Measurements from ENCODE around the gene PRDM15. TPM values are rescaled to one million over a fixed set of nuclear protein-coding genes. Genes with fewer than 3 reads are reported as not detected.
A peak's percentile ranks its signal among the peaks of the same experiment; 100 is the strongest.

Gene PRDM15
- total and polyA plus RNA-seq, 8 donors = 6.2 to 10.0 (median 7.3) TPM

- Histone ChIP-seq H3K36me3 (no peaks in the 10 kb centered on the region), H3K27me3 (peaks cover 13 to 68% of the 10 kb centered on the region in 2 donors), H3K27ac (no peak overlapping the region), H3K4me1 (peaks cover 0 to 4% of the 10 kb centered on the region in 2 donors), H3K4me3 (no peak overlapping the region), H3K9me3 (no peaks in the 10 kb centered on the region)
- DNase-seq (no peak), ATAC-seq (no peak)
- intact Hi-C loops (cut with DNase I) = no loop called here
- no peak for TF ChIP-seq CTCF (IDR thresholded peaks at IDR 0.05)
Measured at GRCh38 chr21:41783476-41784180, 95.5 kb downstream of the PRDM15 start.

GRCh38 chr21:41781050-41781410, 98.1 kb downstream of the PRDM15 start:
- DNase-seq = no peak
- Histone ChIP-seq H3K27me3 (peaks cover 13 to 83% of the 10 kb centered on the region in 2 donors), H3K9me3 (no peaks in the 10 kb centered on the region), H3K36me3 (no peaks in the 10 kb centered on the region), H3K27ac (no peak overlapping the region), H3K4me1 (peaks cover 5 to 13% of the 10 kb centered on the region in 2 donors), H3K4me3 (no peak overlapping the region)
- intact Hi-C loops (cut with DNase I) = no loop called here
- ATAC-seq = no peak
- no peak for TF ChIP-seq CTCF (IDR thresholded peaks at IDR 0.05)

GRCh38 chr21:41780337-41781049, 98.7 kb downstream of the PRDM15 start:
- H3K27me3 ChIP-seq = peaks cover 13 to 86% of the 10 kb centered on the region in 2 donors
- ATAC-seq = no peak
- H3K36me3 ChIP-seq = no peaks in the 10 kb centered on the region
- intact Hi-C loops (cut with DNase I) = no loop called here
- no peak for DNase-seq
- no peaks in the 10 kb centered on the region for H3K9me3 ChIP-seq
- no peak overlapping the region for H3K4me3 ChIP-seq
- TF ChIP-seq CTCF (IDR thresholded peaks at IDR 0.05) = no peak
- peaks cover 5 to 13% of the 10 kb centered on the region in 2 donors for H3K4me1 ChIP-seq
- H3K27ac ChIP-seq = no peak overlapping the region

GRCh38 chr21:41779659-41780058, 99.5 kb downstream of the PRDM15 start:
- intact Hi-C loops (cut with DNase I) = loop anchor here in 1 of 2 donors (5.0 kb wide), 1 partner anchor 167 kb away; no protein-coding TSS in a partner anchor
- Histone ChIP-seq H3K27me3 (peaks cover 13 to 84% of the 10 kb centered on the region in 2 donors), H3K4me3 (no peak overlapping the region), H3K27ac (no peak overlapping the region), H3K36me3 (no peaks in the 10 kb centered on the region), H3K4me1 (peaks cover 5 to 13% of the 10 kb centered on the region in 2 donors), H3K9me3 (no peaks in the 10 kb centered on the region)
- no peak for TF ChIP-seq CTCF (IDR thresholded peaks at IDR 0.05)
- ATAC-seq = peak; percentile 8
- no peak for DNase-seq

GRCh38 chr21:41778930-41779600, 100.1 kb downstream of the PRDM15 start:
- peaks cover 13 to 84% of the 10 kb centered on the region in 2 donors for H3K27me3 ChIP-seq
- intact Hi-C loops (cut with DNase I) = loop anchor here in 1 of 2 donors (5.0 kb wide), 1 partner anchor 167 kb away; no protein-coding TSS in a partner anchor
- no peak overlapping the region for H3K4me3 ChIP-seq
- no peaks in the 10 kb centered on the region for H3K36me3 ChIP-seq
- ATAC-seq (peak; percentile 70), DNase-seq (no peak)
- peaks cover 5 to 13% of the 10 kb centered on the region in 2 donors for H3K4me1 ChIP-seq
- no peaks in the 10 kb centered on the region for H3K9me3 ChIP-seq
- TF ChIP-seq CTCF (IDR thresholded peaks at IDR 0.05) = no peak
- no peak overlapping the region for H3K27ac ChIP-seq

Data from left lung (tissue), 10 donors.